NCI-H2196 treated with DMSO at 0.1 percent for 48 hours (cell line): ENCODE measurements around the gene PLCB4.
A peak's percentile ranks its signal among the peaks of the same experiment; 100 is the strongest.

Experiments
- DNase-seq: peaks from one replicate; lab custom pipeline; 2025; ENCODE audit not compliant: unreplicated experiment; lab: John Stamatoyannopoulos, UW

PLCB4 gene

DNA sequence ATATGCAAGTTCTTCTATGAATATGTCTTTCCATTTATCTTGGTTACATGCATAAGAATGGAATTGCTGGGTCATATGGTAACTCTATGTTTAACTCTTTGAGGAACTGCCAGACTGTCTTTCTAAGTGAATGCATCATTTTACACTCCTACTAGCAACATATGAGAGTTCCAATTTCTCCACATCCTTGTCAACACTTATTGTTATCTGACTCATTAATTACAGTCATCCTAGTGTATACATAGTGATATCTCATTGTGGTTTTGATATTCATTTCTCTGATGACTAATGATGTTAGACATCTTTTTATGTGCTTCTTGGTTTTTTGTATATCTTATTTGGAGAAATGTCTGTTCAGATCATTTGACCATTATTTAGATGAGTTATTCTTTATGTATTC, 348.8 kb downstream of the PLCB4 start:
- DNase-seq, result no peak

- no peak for DNase-seq
Observed at GRCh38 chr20:9422321-9423057, 353.6 kb downstream of the PLCB4 start.

GRCh38 chr20:9424551-9424950, 355.7 kb downstream of the PLCB4 start:
- DNase-seq, result no peak

GRCh38 chr20:9427430-9428291, 358.8 kb downstream of the PLCB4 start:
- no peak for DNase-seq

GRCh38 chr20:9428292-9428607, 359.4 kb downstream of the PLCB4 start:
- DNase-seq, result no peak

DNA sequence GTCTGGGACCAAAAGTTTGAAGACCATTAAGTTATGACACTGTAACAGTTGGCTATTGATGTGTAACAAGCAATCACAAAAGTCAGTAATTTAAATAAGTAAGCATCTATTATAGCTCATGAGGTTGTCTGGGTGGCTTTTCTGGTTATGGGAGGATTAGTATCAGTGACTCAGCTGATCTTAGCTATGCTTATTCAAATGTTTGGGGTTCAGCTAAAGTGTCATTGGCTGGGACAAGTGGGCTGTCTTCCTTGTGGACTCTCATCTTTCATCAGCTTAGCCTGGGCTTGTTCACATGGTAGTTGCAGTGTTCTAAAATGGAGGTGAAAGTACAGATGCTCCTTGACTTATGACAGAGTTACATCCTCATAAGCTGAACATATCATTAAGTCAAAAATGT, 370.9 kb downstream of the PLCB4 start:
- DNase-seq, result no peak

DNA sequence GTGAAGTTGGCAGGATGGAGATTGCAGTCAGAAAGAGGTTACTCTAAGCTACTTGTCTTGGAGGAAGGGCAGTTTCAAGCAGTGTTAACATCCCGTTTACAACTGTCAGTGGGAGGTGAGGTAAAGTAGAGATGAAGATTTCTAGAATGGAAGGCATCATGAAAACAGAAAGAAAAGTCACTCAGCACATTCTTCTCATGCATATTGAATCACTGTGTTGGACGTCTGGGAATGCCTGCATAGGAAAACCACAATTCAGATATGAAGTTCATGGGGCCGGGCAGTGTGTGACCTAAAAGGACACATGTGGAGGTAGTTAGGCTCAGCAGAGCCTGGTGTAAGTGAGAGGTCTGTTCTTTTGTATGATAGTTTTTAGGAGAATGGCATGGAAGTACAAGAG, 372.0 kb downstream of the PLCB4 start:
- no peak for DNase-seq

DNA sequence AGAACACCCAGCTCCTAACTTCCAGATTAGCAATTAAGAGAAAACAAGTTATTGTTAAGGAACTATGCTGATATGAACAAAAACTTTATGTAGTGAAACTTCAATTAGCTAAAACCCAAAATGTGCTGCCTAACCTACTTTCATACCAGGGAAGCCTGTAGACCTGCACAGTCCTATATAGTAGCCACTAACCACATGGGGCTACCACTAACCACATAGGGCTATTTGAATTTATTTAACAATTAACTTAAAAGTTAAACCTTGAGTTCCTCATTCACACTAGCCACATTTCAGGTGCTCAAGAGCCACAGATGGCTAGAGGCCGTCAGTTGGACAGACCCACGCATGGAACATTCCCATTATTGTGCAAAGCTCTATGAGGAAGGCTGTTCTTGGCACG, 373.1 kb downstream of the PLCB4 start:
- DNase-seq, result no peak

DNA sequence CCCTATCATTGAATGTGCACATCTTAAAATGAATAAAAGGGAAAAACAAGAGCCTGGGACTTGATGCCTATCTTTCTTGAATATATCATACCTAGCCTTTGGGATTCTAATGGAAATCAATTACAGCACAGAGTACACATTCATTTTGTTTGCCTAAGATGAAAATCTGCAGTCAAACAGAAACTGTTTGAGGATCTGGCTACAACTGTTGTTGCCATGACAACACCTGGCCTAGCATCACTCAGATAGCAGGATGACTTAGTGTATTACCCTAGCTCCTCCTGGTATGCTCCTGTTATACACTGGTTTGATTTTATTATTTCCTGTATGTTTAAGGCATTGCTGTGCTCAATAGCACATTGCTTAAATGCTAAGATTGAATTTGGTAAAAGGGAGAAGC, 374.0 kb downstream of the PLCB4 start:
- peak; percentile 29 for DNase-seq

DNA sequence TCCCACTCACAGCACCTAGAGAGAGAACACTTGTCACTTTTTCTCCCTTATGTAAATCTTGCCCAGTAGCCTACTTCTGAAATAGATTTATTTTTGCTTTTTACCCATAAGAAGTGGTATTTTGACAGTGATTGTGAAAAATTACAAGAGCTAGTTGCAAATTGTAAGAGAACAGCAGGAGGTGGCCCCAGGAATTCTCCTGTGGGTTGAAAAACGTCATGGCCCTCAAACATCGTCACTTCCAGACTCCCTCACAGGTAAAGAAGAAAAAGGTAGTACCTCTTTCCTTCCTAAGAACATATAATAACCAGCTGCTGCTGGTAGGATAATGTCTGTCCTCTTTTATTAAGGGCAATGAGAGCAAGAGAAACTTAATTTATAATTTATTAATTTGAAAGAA, 376.0 kb downstream of the PLCB4 start:
- no peak for DNase-seq

DNA sequence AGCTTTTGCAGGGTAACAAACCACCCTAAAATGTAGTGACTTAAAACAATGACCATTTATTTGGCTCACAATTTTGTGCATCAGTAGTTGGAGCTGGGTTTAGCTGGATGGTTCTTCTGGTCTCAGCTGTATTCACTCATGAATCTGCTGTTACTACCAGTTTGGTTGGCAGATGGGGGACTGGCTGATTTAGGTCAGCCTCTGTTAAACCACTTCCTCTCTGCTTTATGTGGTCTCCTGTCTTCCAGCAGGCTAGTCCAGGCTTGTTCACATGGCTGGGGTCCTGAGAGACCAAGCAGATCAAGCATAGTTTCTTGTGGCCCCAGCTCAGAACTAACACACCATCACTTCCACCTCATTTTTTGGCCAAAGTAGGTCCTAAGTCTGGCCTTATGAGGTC, 378.3 kb downstream of the PLCB4 start:
- no peak for DNase-seq

- DNase-seq, result no peak
Observed at GRCh38 chr20:9453201-9453600, 384.3 kb downstream of the PLCB4 start.

GRCh38 chr20:9454791-9455190, 385.9 kb downstream of the PLCB4 start:
- no peak for DNase-seq

DNA sequence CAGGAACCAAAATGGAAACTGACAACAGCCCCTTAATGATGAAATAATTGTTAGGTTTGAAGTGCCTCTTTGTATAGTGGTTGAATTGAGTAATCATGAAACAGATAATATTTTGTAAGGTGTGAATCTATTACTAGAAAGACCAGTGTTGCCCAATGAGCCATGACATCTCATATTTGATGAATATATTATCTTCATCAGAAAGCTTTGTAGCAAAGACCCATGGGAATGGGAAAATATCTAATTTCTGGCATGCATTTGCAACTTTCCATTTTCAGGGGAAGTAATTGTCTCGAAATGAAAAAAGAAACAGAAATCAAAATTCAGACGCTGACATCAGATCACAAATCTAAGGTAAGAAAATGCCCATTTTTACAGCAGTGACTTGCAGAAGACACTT, 388.2 kb downstream of the PLCB4 start:
- no peak for DNase-seq

DNA sequence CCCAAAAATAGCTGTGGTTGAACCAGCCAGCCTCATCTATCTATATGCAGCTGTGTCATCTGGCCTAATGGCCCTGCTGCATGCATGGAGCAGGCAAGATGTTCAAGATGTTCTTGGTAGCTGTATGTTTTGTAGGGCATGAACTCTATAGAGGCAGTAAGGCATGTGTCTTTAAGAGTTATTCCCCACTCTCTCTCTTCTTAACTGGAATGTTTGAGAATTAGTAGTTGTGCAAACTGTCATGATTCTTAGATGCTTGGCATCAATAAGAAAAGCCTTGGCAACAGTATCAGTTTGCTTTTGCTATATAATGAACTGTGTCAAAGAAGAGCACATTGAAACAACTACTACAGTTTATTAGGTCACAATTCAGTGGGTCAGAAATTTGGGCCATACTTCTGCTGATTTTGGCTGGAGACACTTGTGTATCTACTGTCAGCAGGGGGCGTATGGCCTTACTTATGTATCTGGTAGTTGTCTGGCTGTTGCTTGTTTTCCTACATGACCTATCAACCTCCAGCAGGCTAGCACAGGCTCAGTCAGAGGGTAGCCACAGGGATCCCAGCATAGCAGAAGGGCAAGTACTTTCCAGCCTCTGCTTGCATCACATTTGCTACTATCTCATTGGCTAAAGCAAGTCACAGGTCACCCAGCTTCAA, 389.4 kb downstream of the PLCB4 start:
- no peak for DNase-seq

- DNase-seq, result no peak
Observed at GRCh38 chr20:9460518-9460917, 391.6 kb downstream of the PLCB4 start.

GRCh38 chr20:9467995-9468394, 399.1 kb downstream of the PLCB4 start:
- no peak for DNase-seq

- no peak for DNase-seq
Observed at GRCh38 chr20:9474835-9475415, 406.0 kb downstream of the PLCB4 start.

- no peak for DNase-seq
Observed at GRCh38 chr20:9475456-9475855, 406.6 kb downstream of the PLCB4 start.

DNA sequence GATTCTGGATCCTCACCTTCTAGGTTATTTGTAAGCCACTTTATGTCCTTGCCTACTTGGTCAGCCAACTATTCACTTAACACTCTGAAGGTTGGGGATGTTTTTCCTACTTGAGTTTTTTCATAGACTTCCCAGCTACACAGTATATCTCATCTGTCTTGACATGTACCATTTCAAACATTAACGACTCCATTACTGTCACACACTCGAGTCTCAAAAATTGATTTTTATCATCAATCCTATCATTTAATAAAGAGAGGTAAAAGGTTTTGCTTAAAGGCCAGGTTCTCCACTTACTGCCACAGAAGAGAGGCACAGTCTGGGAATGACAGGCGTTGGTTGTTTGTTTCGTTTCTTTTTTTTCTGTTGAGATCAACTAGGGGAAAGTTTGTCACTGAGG, 407.3 kb downstream of the PLCB4 start:
- DNase-seq, result no peak

- no peak for DNase-seq
Observed at GRCh38 chr20:9476637-9477036, 407.8 kb downstream of the PLCB4 start.

DNA sequence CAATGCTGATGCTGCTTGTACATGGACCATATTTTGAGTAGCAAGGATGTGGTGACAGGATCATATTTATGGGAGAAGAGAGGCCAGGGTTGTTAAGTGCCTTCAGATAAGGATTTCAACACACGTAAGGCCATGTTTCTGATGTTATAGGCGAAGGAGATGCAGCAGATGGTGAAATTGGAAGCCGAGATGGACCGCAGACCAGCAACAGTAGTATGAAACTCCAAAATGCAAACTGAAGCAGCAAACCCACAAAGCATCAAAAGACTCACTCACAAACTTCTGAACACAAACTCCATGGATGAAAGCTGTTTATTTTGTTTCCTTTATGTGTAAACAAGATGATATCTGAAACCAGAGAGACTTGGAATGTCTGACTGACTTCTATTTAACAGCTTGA, 409.9 kb downstream of the PLCB4 start:
- no peak for DNase-seq
